HEK293T (cell line): Measurements from ENCODE around the gene PLD1.

Experiments
- ARNT ChIP-seq: fragments of 450-650 bp; IDR thresholded peaks from 2 replicates; pipeline ENCODE4 v1.6.1; 2017; ENCODE audit warnings: mild to moderate bottlenecking
- BHLHE40 ChIP-seq: fragments of 450-650 bp; IDR thresholded peaks from 2 replicates; pipeline ENCODE4 v1.6.1; 2016; ENCODE audit warnings: mild to moderate bottlenecking, moderate library complexity, borderline replicate concordance
- FOXA1 ChIP-seq: fragments of 450-650 bp; IDR thresholded peaks from 2 replicates; pipeline ENCODE4 v1.6.1; 2016; ENCODE audit warnings: mild to moderate bottlenecking
- FOXK2 ChIP-seq: fragments of 450-650 bp; IDR thresholded peaks from 2 replicates; pipeline ENCODE4 v1.6.1; 2016; ENCODE audit warnings: mild to moderate bottlenecking
- FOXM1 ChIP-seq: fragments of 450-650 bp; IDR thresholded peaks from 2 replicates; pipeline ENCODE4 v1.6.1; 2017; ENCODE audit warnings: mild to moderate bottlenecking, borderline replicate concordance
- HDGF ChIP-seq: fragments of 450-650 bp; IDR thresholded peaks from 2 replicates; pipeline ENCODE4 v1.6.1; 2017; ENCODE audit warnings: antibody characterized with exemption, borderline replicate concordance
- L3MBTL2 ChIP-seq: fragments of 450-650 bp; conservative IDR thresholded peaks from 2 replicates; pipeline ENCODE4 v1.6.1; 2016; ENCODE audit warnings: mild to moderate bottlenecking
- LEF1 ChIP-seq: fragments of 450-650 bp; IDR thresholded peaks from 2 replicates; pipeline ENCODE4 v1.6.1; 2017; ENCODE audit warnings: mild to moderate bottlenecking, borderline replicate concordance
- NFRKB ChIP-seq: fragments of 450-650 bp; IDR thresholded peaks from 2 replicates; pipeline ENCODE4 v1.6.1; 2016; ENCODE audit warnings: mild to moderate bottlenecking, moderate library complexity
- SP1 ChIP-seq: fragments of 450-650 bp; IDR thresholded peaks from 2 replicates; pipeline ENCODE4 v1.6.1; 2017
- SUZ12 ChIP-seq: fragments of 450-650 bp; IDR thresholded peaks from 2 replicates; pipeline ENCODE4 v1.6.1; 2016; ENCODE audit warnings: mild to moderate bottlenecking

GRCh38 chr3:171821044-171821443 lies 10.8 kb upstream of the PLD1 start:
- TF ChIP-seq FOXM1 (no peak), SUZ12 (no peak), BHLHE40 (no peak), NFRKB (no peak), LEF1 (no peak), FOXK2 (no peak), SP1 (no peak), HDGF (no peak), FOXA1 (no peak), ARNT (no peak), L3MBTL2 (no peak)
